ENCODE results near the gene ERMARD.

The ERMARD gene

GRCh38 chr6:169811072-169811471 lies 59.6 kb downstream of the ERMARD start:
- H3K36me3 ChIP-seq (ENCODE audit: control insufficient read depth in 1 of 2, insufficient read depth in 2 of 2, low read depth in 1 of 2, low read length in 2 of 2), result no peaks in the 10 kb centered on the region
- peaks cover 3% of the 10 kb centered on the region for H3K4me1 ChIP-seq (ENCODE audit: control insufficient read depth, insufficient read depth, low read depth, low read length)
- H2BK15ac ChIP-seq (ENCODE audit: low read depth, poor library complexity, severe bottlenecking), result no peak overlapping the region
- H3K4me3 ChIP-seq (ENCODE audit: insufficient read depth in 1 of 2, low read depth in 1 of 2, low read length in 2 of 2), result no peak overlapping the region
- no peak overlapping the region for H3K23ac ChIP-seq (ENCODE audit: low read length in 2 of 2)
- no peak overlapping the region for H2BK12ac ChIP-seq (ENCODE audit: low read length in 2 of 2)
- H3K4ac ChIP-seq (ENCODE audit: low read depth in 1 of 2, low read length in 2 of 2), result no peak overlapping the region
- H3K79me1 ChIP-seq (replicated peaks; ENCODE audit: low read length, poor library complexity, severe bottlenecking), result no peaks in the 10 kb centered on the region
- H3K27me3 ChIP-seq (ENCODE audit: control insufficient read depth in 1 of 2, insufficient read depth in 1 of 2, low read length in 2 of 2), result peaks cover 7 to 18% of the 10 kb centered on the region in 2 experiments
- no peak overlapping the region for H2BK5ac ChIP-seq (ENCODE audit: low read depth, low read length, poor library complexity, severe bottlenecking)
- no peak overlapping the region for H2BK120ac ChIP-seq (ENCODE audit: low read depth, low read length)
- DNase-seq, result no peak
- H4K91ac ChIP-seq (ENCODE audit: low read length), result no peak overlapping the region
- H2AFZ ChIP-seq (ENCODE audit: low read depth, low read length), result no peak overlapping the region
- no peak overlapping the region for H3K18ac ChIP-seq (ENCODE audit: low read depth in 1 of 2, low read length in 2 of 2)
- no peak overlapping the region for H3K4me2 ChIP-seq (ENCODE audit: low read length, poor library complexity, severe bottlenecking)
- WGBS, result 93% methylated on average over 7 of the region's 8 CpGs
- no peak overlapping the region for H3K14ac ChIP-seq (ENCODE audit: low read length in 2 of 2)
- no peak overlapping the region for H2AK5ac ChIP-seq (ENCODE audit: low read length, severe bottlenecking)
- H3K9me3 ChIP-seq (ENCODE audit: control insufficient read depth, low read length), result peaks cover 7% of the 10 kb centered on the region
- no peak overlapping the region for H4K8ac ChIP-seq (ENCODE audit: low read length)
- H3K9ac ChIP-seq (ENCODE audit: low read length), result no peak overlapping the region
- no peak overlapping the region for H3K27ac ChIP-seq (ENCODE audit: low read length, poor library complexity, severe bottlenecking)

GRCh38 chr6:169811521-169812256 lies 60.3 kb downstream of the ERMARD start:
- Histone ChIP-seq H2AK5ac (ENCODE audit: low read length, severe bottlenecking) (no peak overlapping the region), H3K4me3 (ENCODE audit: insufficient read depth in 1 of 2, low read depth in 1 of 2, low read length in 2 of 2) (no peak overlapping the region), H3K4ac (ENCODE audit: low read depth in 1 of 2, low read length in 2 of 2) (no peak overlapping the region), H2AFZ (ENCODE audit: low read depth, low read length) (no peak overlapping the region), H2BK12ac (ENCODE audit: low read length in 2 of 2) (no peak overlapping the region), H4K91ac (ENCODE audit: low read length) (no peak overlapping the region), H3K36me3 (ENCODE audit: control insufficient read depth in 1 of 2, insufficient read depth in 2 of 2, low read depth in 1 of 2, low read length in 2 of 2) (no peaks in the 10 kb centered on the region), H3K9me3 (ENCODE audit: control insufficient read depth, low read length) (peaks cover 10% of the 10 kb centered on the region), H3K9ac (ENCODE audit: low read length) (no peak overlapping the region), H4K8ac (ENCODE audit: low read length) (no peak overlapping the region), H3K14ac (ENCODE audit: low read length in 2 of 2) (peak overlapping the region in 1 of 2 experiments; percentile 0), H3K79me1 (replicated peaks; ENCODE audit: low read length, poor library complexity, severe bottlenecking) (no peaks in the 10 kb centered on the region), H3K27me3 (ENCODE audit: control insufficient read depth in 1 of 2, insufficient read depth in 1 of 2, low read length in 2 of 2) (peaks cover 1 to 12% of the 10 kb centered on the region in 2 experiments), H3K18ac (ENCODE audit: low read depth in 1 of 2, low read length in 2 of 2) (no peak overlapping the region), H3K23ac (ENCODE audit: low read length in 2 of 2) (no peak overlapping the region), H2BK15ac (ENCODE audit: low read depth, poor library complexity, severe bottlenecking) (no peak overlapping the region), H3K27ac (ENCODE audit: low read length, poor library complexity, severe bottlenecking) (no peak overlapping the region), H2BK5ac (ENCODE audit: low read depth, low read length, poor library complexity, severe bottlenecking) (no peak overlapping the region), H3K4me2 (ENCODE audit: low read length, poor library complexity, severe bottlenecking) (no peak overlapping the region), H2BK120ac (ENCODE audit: low read depth, low read length) (no peak overlapping the region), H3K4me1 (ENCODE audit: control insufficient read depth, insufficient read depth, low read depth, low read length) (peaks cover 3% of the 10 kb centered on the region)
- 79% methylated on average over 18 of the region's 18 CpGs for WGBS
- no peak for DNase-seq

GRCh38 chr6:169812257-169812644 lies 60.8 kb downstream of the ERMARD start:
- peaks cover 10% of the 10 kb centered on the region for H3K9me3 ChIP-seq (ENCODE audit: control insufficient read depth, low read length)
- no peak overlapping the region for H2BK15ac ChIP-seq (ENCODE audit: low read depth, poor library complexity, severe bottlenecking)
- H3K27me3 ChIP-seq (ENCODE audit: control insufficient read depth in 1 of 2, insufficient read depth in 1 of 2, low read length in 2 of 2), result peaks cover 0 to 9% of the 10 kb centered on the region in 2 experiments
- no peak overlapping the region for H3K18ac ChIP-seq (ENCODE audit: low read depth in 1 of 2, low read length in 2 of 2)
- no peak overlapping the region for H3K9ac ChIP-seq (ENCODE audit: low read length)
- H2BK120ac ChIP-seq (ENCODE audit: low read depth, low read length), result no peak overlapping the region
- H3K79me1 ChIP-seq (replicated peaks; ENCODE audit: low read length, poor library complexity, severe bottlenecking), result no peaks in the 10 kb centered on the region
- H3K23ac ChIP-seq (ENCODE audit: low read length in 2 of 2), result no peak overlapping the region
- H2BK12ac ChIP-seq (ENCODE audit: low read length in 2 of 2), result no peak overlapping the region
- H4K8ac ChIP-seq (ENCODE audit: low read length), result no peak overlapping the region
- no peak for DNase-seq
- no peak overlapping the region for H2BK5ac ChIP-seq (ENCODE audit: low read depth, low read length, poor library complexity, severe bottlenecking)
- no peak overlapping the region for H3K14ac ChIP-seq (ENCODE audit: low read length in 2 of 2)
- WGBS, result 90% methylated on average over 13 of the region's 17 CpGs
- H3K4ac ChIP-seq (ENCODE audit: low read depth in 1 of 2, low read length in 2 of 2), result no peak overlapping the region
- H2AK5ac ChIP-seq (ENCODE audit: low read length, severe bottlenecking), result no peak overlapping the region
- H3K4me1 ChIP-seq (ENCODE audit: control insufficient read depth, insufficient read depth, low read depth, low read length), result peaks cover 3% of the 10 kb centered on the region
- H3K4me3 ChIP-seq (ENCODE audit: insufficient read depth in 1 of 2, low read depth in 1 of 2, low read length in 2 of 2), result no peak overlapping the region
- no peak overlapping the region for H2AFZ ChIP-seq (ENCODE audit: low read depth, low read length)
- no peak overlapping the region for H3K27ac ChIP-seq (ENCODE audit: low read length, poor library complexity, severe bottlenecking)
- no peak overlapping the region for H4K91ac ChIP-seq (ENCODE audit: low read length)
- H3K36me3 ChIP-seq (ENCODE audit: control insufficient read depth in 1 of 2, insufficient read depth in 2 of 2, low read depth in 1 of 2, low read length in 2 of 2), result no peaks in the 10 kb centered on the region
- H3K4me2 ChIP-seq (ENCODE audit: low read length, poor library complexity, severe bottlenecking), result no peak overlapping the region

- no peak overlapping the region for H2BK12ac ChIP-seq (ENCODE audit: low read length in 2 of 2)
- no peak for DNase-seq
- WGBS, result 80% methylated on average over 11 of the region's 11 CpGs
- H3K79me1 ChIP-seq (replicated peaks; ENCODE audit: low read length, poor library complexity, severe bottlenecking), result no peaks in the 10 kb centered on the region
- no peaks in the 10 kb centered on the region for H3K27me3 ChIP-seq (ENCODE audit: control insufficient read depth in 1 of 2, insufficient read depth in 1 of 2, low read length in 2 of 2)
- peaks cover 10% of the 10 kb centered on the region for H3K9me3 ChIP-seq (ENCODE audit: control insufficient read depth, low read length)
- no peak overlapping the region for H2AK5ac ChIP-seq (ENCODE audit: low read length, severe bottlenecking)
- H3K4me1 ChIP-seq (ENCODE audit: control insufficient read depth, insufficient read depth, low read depth, low read length), result peaks cover 3% of the 10 kb centered on the region
- H3K4me3 ChIP-seq (ENCODE audit: insufficient read depth in 1 of 2, low read depth in 1 of 2, low read length in 2 of 2), result no peak overlapping the region
- no peak overlapping the region for H3K9ac ChIP-seq (ENCODE audit: low read length)
- H3K18ac ChIP-seq (ENCODE audit: low read depth in 1 of 2, low read length in 2 of 2), result no peak overlapping the region
- H3K14ac ChIP-seq (ENCODE audit: low read length in 2 of 2), result no peak overlapping the region
- no peak overlapping the region for H3K4me2 ChIP-seq (ENCODE audit: low read length, poor library complexity, severe bottlenecking)
- no peak overlapping the region for H3K27ac ChIP-seq (ENCODE audit: low read length, poor library complexity, severe bottlenecking)
- H3K4ac ChIP-seq (ENCODE audit: low read depth in 1 of 2, low read length in 2 of 2), result no peak overlapping the region
- H3K36me3 ChIP-seq (ENCODE audit: control insufficient read depth in 1 of 2, insufficient read depth in 2 of 2, low read depth in 1 of 2, low read length in 2 of 2), result no peaks in the 10 kb centered on the region
- H4K8ac ChIP-seq (ENCODE audit: low read length), result no peak overlapping the region
- H2AFZ ChIP-seq (ENCODE audit: low read depth, low read length), result no peak overlapping the region
- H3K23ac ChIP-seq (ENCODE audit: low read length in 2 of 2), result no peak overlapping the region
- no peak overlapping the region for H2BK120ac ChIP-seq (ENCODE audit: low read depth, low read length)
- H2BK15ac ChIP-seq (ENCODE audit: low read depth, poor library complexity, severe bottlenecking), result no peak overlapping the region
- no peak overlapping the region for H4K91ac ChIP-seq (ENCODE audit: low read length)
- H2BK5ac ChIP-seq (ENCODE audit: low read depth, low read length, poor library complexity, severe bottlenecking), result no peak overlapping the region
Observed at GRCh38 chr6:169813969-169814368, 62.5 kb downstream of the ERMARD start.

All from mesenchymal stem cell (in vitro differentiated cells and primary cell).